ENCODE results near the gene CMIP. TPM values are rescaled to one million over a fixed set of nuclear protein-coding genes. Genes with fewer than 3 reads are reported as not detected.

Gene CMIP
- polyA plus RNA-seq, 1 donor from 2014 or later = 15.1 TPM

- peaks cover 27% of the 10 kb centered on the region for H3K79me2 ChIP-seq (replicated peaks; ENCODE audit: insufficient read depth, low read length)
- no peaks in the 10 kb centered on the region for H3K27me3 ChIP-seq (ENCODE audit: insufficient read depth, low read depth, low read length)
- H3K4me2 ChIP-seq (ENCODE audit: low read length) = no peak overlapping the region
- TF ChIP-seq SMC3 (conservative IDR thresholded peaks at IDR 0.05; ENCODE audit: poor library complexity) = no peak
- no peak for TF ChIP-seq POLR2AphosphoS5 (IDR thresholded peaks at IDR 0.05)
- TF ChIP-seq, protein P1, sequence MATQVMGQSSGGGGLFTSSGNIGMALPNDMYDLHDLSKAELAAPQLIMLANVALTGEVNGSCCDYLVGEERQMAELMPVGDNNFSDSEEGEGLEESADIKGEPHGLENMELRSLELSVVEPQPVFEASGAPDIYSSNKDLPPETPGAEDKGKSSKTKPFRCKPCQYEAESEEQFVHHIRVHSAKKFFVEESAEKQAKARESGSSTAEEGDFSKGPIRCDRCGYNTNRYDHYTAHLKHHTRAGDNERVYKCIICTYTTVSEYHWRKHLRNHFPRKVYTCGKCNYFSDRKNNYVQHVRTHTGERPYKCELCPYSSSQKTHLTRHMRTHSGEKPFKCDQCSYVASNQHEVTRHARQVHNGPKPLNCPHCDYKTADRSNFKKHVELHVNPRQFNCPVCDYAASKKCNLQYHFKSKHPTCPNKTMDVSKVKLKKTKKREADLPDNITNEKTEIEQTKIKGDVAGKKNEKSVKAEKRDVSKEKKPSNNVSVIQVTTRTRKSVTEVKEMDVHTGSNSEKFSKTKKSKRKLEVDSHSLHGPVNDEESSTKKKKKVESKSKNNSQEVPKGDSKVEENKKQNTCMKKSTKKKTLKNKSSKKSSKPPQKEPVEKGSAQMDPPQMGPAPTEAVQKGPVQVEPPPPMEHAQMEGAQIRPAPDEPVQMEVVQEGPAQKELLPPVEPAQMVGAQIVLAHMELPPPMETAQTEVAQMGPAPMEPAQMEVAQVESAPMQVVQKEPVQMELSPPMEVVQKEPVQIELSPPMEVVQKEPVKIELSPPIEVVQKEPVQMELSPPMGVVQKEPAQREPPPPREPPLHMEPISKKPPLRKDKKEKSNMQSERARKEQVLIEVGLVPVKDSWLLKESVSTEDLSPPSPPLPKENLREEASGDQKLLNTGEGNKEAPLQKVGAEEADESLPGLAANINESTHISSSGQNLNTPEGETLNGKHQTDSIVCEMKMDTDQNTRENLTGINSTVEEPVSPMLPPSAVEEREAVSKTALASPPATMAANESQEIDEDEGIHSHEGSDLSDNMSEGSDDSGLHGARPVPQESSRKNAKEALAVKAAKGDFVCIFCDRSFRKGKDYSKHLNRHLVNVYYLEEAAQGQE (IDR thresholded peaks at IDR 0.05; ENCODE audit: borderline replicate concordance) = no peak
- H3F3A ChIP-seq (ENCODE audit: insufficient read depth, low read length, poor library complexity, severe bottlenecking) = no peaks in the 10 kb centered on the region
- no peaks in the 10 kb centered on the region for H3K36me3 ChIP-seq (ENCODE audit: insufficient read depth, low read length)
- no peaks in the 10 kb centered on the region for H3K9me3 ChIP-seq (ENCODE audit: low read length)
- H3K9me2 ChIP-seq (ENCODE audit: insufficient read depth, low read length) = no peaks in the 10 kb centered on the region
- no peak overlapping the region for H3K27ac ChIP-seq (ENCODE audit: low read length)
- H3K4me3 ChIP-seq (ENCODE audit: low read length) = no peak overlapping the region
- H2AFZ ChIP-seq (ENCODE audit: low read depth, low read length) = no peak overlapping the region
- no peaks in the 10 kb centered on the region for H4K20me1 ChIP-seq (ENCODE audit: insufficient read depth)
- H3K9ac ChIP-seq (ENCODE audit: low read length) = no peak overlapping the region
Observed at GRCh38 chr16:81598083-81598482, 153.5 kb downstream of the CMIP start.

DNA sequence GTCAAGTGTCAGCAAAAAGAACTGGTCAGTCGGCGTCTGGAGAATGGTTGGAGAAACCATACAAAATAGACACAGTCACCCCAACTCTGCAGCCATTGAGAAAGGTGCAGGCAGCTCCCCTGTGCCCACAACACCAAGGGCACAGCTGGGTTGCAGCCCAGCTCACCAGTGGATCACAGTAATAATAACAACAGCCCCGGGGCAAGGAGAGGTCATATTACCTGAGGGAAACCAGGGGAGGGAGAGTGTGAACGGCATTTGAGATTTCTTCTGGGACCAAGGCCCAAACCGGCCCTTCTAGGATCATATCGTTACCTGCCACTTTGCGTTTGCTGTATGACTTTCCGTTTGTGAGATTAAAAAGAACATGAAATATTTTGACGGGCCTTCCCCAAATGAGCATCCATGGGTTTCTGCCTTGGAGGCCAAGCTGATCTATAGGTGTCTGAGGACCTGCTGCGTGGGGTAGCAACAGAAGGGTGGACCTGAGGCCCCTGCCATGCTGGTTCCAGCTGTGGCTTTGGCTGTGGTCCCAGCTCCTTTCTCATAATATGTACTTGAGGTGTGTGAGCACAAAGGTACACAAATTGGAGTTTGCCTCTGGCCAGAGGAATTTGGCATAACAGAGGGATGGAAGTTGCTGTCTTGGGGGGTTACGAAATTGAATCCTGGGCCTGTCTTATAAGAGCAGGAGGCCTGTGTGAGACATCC lies 154.6 kb downstream of the CMIP start:
- H3K27me3 ChIP-seq (ENCODE audit: insufficient read depth, low read depth, low read length) = no peaks in the 10 kb centered on the region
- no peak overlapping the region for H3K27ac ChIP-seq (ENCODE audit: low read length)
- no peaks in the 10 kb centered on the region for H3K36me3 ChIP-seq (ENCODE audit: insufficient read depth, low read length)
- no peaks in the 10 kb centered on the region for H3K9me3 ChIP-seq (ENCODE audit: low read length)
- H4K20me1 ChIP-seq (ENCODE audit: insufficient read depth) = no peaks in the 10 kb centered on the region
- no peak for TF ChIP-seq RAD21 (conservative IDR thresholded peaks at IDR 0.05)
- TF ChIP-seq, protein P2, sequence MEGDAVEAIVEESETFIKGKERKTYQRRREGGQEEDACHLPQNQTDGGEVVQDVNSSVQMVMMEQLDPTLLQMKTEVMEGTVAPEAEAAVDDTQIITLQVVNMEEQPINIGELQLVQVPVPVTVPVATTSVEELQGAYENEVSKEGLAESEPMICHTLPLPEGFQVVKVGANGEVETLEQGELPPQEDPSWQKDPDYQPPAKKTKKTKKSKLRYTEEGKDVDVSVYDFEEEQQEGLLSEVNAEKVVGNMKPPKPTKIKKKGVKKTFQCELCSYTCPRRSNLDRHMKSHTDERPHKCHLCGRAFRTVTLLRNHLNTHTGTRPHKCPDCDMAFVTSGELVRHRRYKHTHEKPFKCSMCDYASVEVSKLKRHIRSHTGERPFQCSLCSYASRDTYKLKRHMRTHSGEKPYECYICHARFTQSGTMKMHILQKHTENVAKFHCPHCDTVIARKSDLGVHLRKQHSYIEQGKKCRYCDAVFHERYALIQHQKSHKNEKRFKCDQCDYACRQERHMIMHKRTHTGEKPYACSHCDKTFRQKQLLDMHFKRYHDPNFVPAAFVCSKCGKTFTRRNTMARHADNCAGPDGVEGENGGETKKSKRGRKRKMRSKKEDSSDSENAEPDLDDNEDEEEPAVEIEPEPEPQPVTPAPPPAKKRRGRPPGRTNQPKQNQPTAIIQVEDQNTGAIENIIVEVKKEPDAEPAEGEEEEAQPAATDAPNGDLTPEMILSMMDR (IDR thresholded peaks at IDR 0.05; ENCODE audit: poor library complexity, severe bottlenecking) = no peak
- no peak for TF ChIP-seq TAF1 (IDR thresholded peaks at IDR 0.05; ENCODE audit: low read depth)
- no peak for TF ChIP-seq MXI1 (conservative IDR thresholded peaks at IDR 0.05; ENCODE audit: poor library complexity, severe bottlenecking)
- no peak for TF ChIP-seq SMC3 (conservative IDR thresholded peaks at IDR 0.05; ENCODE audit: poor library complexity)
- TF ChIP-seq POLR2AphosphoS5 (IDR thresholded peaks at IDR 0.05) = no peak
- no peak for TF ChIP-seq EZH2 (IDR thresholded peaks at IDR 0.05; ENCODE audit: borderline replicate concordance, insufficient read depth, low read length, poor library complexity, severe bottlenecking)
- TF ChIP-seq EP300 (conservative IDR thresholded peaks at IDR 0.05; ENCODE audit: poor library complexity, severe bottlenecking) = no peak
- TF ChIP-seq, protein P1 (IDR thresholded peaks at IDR 0.05; ENCODE audit: borderline replicate concordance) = no peak
- H3K9ac ChIP-seq (ENCODE audit: low read length) = no peak overlapping the region
- no peak overlapping the region for H2AFZ ChIP-seq (ENCODE audit: low read depth, low read length)
- H3K9me2 ChIP-seq (ENCODE audit: insufficient read depth, low read length) = no peaks in the 10 kb centered on the region
- H3F3A ChIP-seq (ENCODE audit: insufficient read depth, low read length, poor library complexity, severe bottlenecking) = no peaks in the 10 kb centered on the region
- H3K4me3 ChIP-seq (ENCODE audit: low read length) = no peak overlapping the region
- no peak overlapping the region for H3K4me2 ChIP-seq (ENCODE audit: low read length)
- peaks cover 32% of the 10 kb centered on the region for H3K79me2 ChIP-seq (replicated peaks; ENCODE audit: insufficient read depth, low read length)
